ENCODE measurements around the gene ALLC.

DNA sequence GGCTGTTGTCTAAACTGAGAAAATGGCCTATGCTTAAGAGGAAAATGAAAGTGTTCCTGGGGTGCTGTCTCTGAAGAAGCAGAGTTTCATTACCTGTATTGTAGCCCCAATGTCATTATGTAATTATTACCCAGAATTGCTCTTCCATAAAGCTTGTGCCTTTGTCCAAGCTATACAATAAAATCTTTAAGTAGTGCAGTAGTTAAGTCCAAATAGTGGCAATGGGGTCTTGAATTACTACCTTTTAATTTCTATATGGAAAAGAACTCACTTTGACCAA lies 13.8 kb upstream of the ALLC start:
- TF ChIP-seq, protein P1, sequence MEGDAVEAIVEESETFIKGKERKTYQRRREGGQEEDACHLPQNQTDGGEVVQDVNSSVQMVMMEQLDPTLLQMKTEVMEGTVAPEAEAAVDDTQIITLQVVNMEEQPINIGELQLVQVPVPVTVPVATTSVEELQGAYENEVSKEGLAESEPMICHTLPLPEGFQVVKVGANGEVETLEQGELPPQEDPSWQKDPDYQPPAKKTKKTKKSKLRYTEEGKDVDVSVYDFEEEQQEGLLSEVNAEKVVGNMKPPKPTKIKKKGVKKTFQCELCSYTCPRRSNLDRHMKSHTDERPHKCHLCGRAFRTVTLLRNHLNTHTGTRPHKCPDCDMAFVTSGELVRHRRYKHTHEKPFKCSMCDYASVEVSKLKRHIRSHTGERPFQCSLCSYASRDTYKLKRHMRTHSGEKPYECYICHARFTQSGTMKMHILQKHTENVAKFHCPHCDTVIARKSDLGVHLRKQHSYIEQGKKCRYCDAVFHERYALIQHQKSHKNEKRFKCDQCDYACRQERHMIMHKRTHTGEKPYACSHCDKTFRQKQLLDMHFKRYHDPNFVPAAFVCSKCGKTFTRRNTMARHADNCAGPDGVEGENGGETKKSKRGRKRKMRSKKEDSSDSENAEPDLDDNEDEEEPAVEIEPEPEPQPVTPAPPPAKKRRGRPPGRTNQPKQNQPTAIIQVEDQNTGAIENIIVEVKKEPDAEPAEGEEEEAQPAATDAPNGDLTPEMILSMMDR (conservative IDR thresholded peaks at IDR 0.05 in 1 of 2, IDR thresholded peaks at IDR 0.05 in 1 of 2; ENCODE audit: extremely low read depth in 1 of 2, insufficient read depth in 1 of 2, low read depth in 1 of 2, low read length in 2 of 2) = no peak
- TF ChIP-seq EZH2 (IDR thresholded peaks at IDR 0.05; ENCODE audit: borderline replicate concordance, low read length) = no peak
